B cell (primary cell): ENCODE measurements around the gene HOXC9. TPM values are rescaled to one million over a fixed set of nuclear protein-coding genes. Genes with fewer than 3 reads are reported as not detected.

Experiments used
- ATAC-seq: fragments of 200-7000 bp; cut with Tn5 transposase; one replicate; pipeline ENCODE4 v1.10.0; 2021; ENCODE audit warnings: low read depth, mild to moderate bottlenecking, moderate number of reproducible peaks, moderate library complexity
- CTCF ChIA-PET: fragments of 350-600 bp; sonication (Branson Sonifier 250); formaldehyde crosslinking; loops from one replicate; lab custom pipeline; 2021; ENCODE audit warnings: antibody characterized with exemption, inconsistent platforms; lab: Charles Lee
- POLR2A ChIA-PET: fragments of 350-600 bp; sonication (Branson Sonifier 250); formaldehyde crosslinking; loops from one replicate; lab custom pipeline; 2021; ENCODE audit warnings: antibody characterized with exemption; lab: Charles Lee
- DNase-seq: peaks from one replicate; pipeline ENCODE4 v3.0.0; 2013
- H2AFZ ChIP-seq: 2 replicates; pipeline ENCODE4 v1.6.1; 2012; ENCODE audit warnings: mild to moderate bottlenecking, low read depth, low read length; ENCODE audit not compliant: insufficient read depth, poor library complexity, severe bottlenecking
- H3K27ac ChIP-seq, 2 donors: 1 replicate in 1 of 2; 2 replicates in 1 of 2; pipeline ENCODE4 v1.5.1; 2012 to 2013; ENCODE audit warnings: low read length in 2 of 2, mild to moderate bottlenecking in 2 of 2, moderate library complexity in 1 of 2
- H3K27me3 ChIP-seq, 4 experiments: fragments of 200-600 bp in 1 of 4; sonication (generic) in 1 of 4; replicated peaks in 1 of 4; 1 replicate in 2 of 4; 2 replicates in 2 of 4; pipeline versions ENCODE4 v1.6.1 to v1.7.0; 2013 to 2016; ENCODE audit warnings: low read length in 3 of 4, mild to moderate bottlenecking in 2 of 4, mixed read lengths in 1 of 4, moderate library complexity in 1 of 4; ENCODE audit not compliant: insufficient read depth in 4 of 4, control insufficient read depth in 3 of 4; ENCODE audit errors: control extremely low read depth in 1 of 4
- H3K36me3 ChIP-seq, 2 experiments: replicated peaks in 1 of 2; 1 replicate in 1 of 2; 2 replicates in 1 of 2; pipeline versions ENCODE4 v1.6.1 to v1.7.1; 2013; ENCODE audit warnings: low read length in 1 of 2; ENCODE audit not compliant: insufficient read depth in 2 of 2, control insufficient read depth in 1 of 2; ENCODE audit errors: control extremely low read depth in 1 of 2, extremely low read depth in 1 of 2
- H3K4me1 ChIP-seq, 2 donors: fragments of 200-600 bp in 1 of 2; sonication (generic) in 1 of 2; 1 replicate in 1 of 2; 2 replicates in 1 of 2; pipeline versions ENCODE4 v1.5.1 to v1.6.1; 2013 to 2017; ENCODE audit warnings: low read length in 2 of 2; ENCODE audit not compliant: control insufficient read depth in 2 of 2, insufficient read depth in 2 of 2
- H3K4me2 ChIP-seq: replicated peaks from 2 replicates; pipeline ENCODE3; 2012; ENCODE audit warnings: mild to moderate bottlenecking, low read depth, low read length; ENCODE audit not compliant: poor library complexity, severe bottlenecking
- H3K4me3 ChIP-seq, 5 experiments: fragments of 200-600 bp in 1 of 5; sonication (generic) in 1 of 5; 1 replicate in 3 of 5; 2 replicates in 2 of 5; pipeline versions ENCODE4 v1.5.1 to v1.7.0; 2011 to 2016; ENCODE audit warnings: low read length in 4 of 5, mild to moderate bottlenecking in 4 of 5, low read depth in 2 of 5, control low read depth in 1 of 5, moderate library complexity in 1 of 5; ENCODE audit not compliant: insufficient read depth in 1 of 5; ENCODE audit errors: control extremely low read depth in 1 of 5, extremely low read depth in 1 of 5
- H3K79me2 ChIP-seq: fragments of 200-600 bp; sonication (generic); one replicate; pipeline ENCODE4 v1.6.0; 2016; ENCODE audit warnings: low read length; ENCODE audit not compliant: control insufficient read depth, insufficient read depth
- H3K9ac ChIP-seq: fragments of 200-600 bp; sonication (generic); 2 replicates; pipeline ENCODE4 v1.6.1; 2017; ENCODE audit warnings: mild to moderate bottlenecking, low read length, moderate library complexity
- H3K9me3 ChIP-seq, 3 donors: one replicate each; pipeline versions ENCODE4 v1.6.1 to v1.7.1; 2013; ENCODE audit warnings: low read length in 2 of 3; ENCODE audit not compliant: control insufficient read depth in 2 of 3, insufficient read depth in 1 of 3; ENCODE audit errors: control extremely low read depth in 1 of 3
- H4K20me1 ChIP-seq: 2 replicates; pipeline ENCODE4 v1.6.0; 2012; ENCODE audit warnings: mild to moderate bottlenecking, low read length; ENCODE audit not compliant: insufficient read depth, control insufficient read depth, poor library complexity, severe bottlenecking
- H3K27ac Mint-ChIP-seq: one replicate; pipeline ENCODE4 v1.8.0; 2021; ENCODE audit warnings: mixed read lengths
- H3K27me3 Mint-ChIP-seq: one replicate; pipeline ENCODE4 v1.8.0; 2021; ENCODE audit warnings: mixed read lengths
- H3K4me1 Mint-ChIP-seq: one replicate; pipeline ENCODE4 v1.8.0; 2021; ENCODE audit warnings: mixed read lengths
- H3K4me3 Mint-ChIP-seq: one replicate; pipeline ENCODE4 v1.8.0; 2021; ENCODE audit warnings: mixed read lengths
- H3K9me3 Mint-ChIP-seq: one replicate; pipeline ENCODE4 v1.8.0; 2022; ENCODE audit warnings: mixed read lengths; ENCODE audit not compliant: insufficient read depth
- CTCF ChIP-seq: fragments of 200-600 bp; IDR thresholded peaks from one replicate; pipeline ENCODE4 v1.8.0; 2022; ENCODE audit warnings: antibody characterized with exemption, mild to moderate bottlenecking
- EZH2 ChIP-seq: IDR thresholded peaks from 2 replicates; pipeline ENCODE4 v1.6.1; 2012; ENCODE audit warnings: borderline replicate concordance, low read depth, mild to moderate bottlenecking, moderate library complexity, low read length; ENCODE audit not compliant: insufficient read depth, poor library complexity, severe bottlenecking
- WGBS: methylation state at CpG from one replicate; pipeline ENCODE4 v1.1.5; 2013; ENCODE audit warnings: missing lambda C conversion rate; ENCODE audit not compliant: insufficient coverage; 5-methylcytosine and 5-hydroxymethylcytosine counted together
- intact Hi-C: fragments of 100-400 bp; cut with micrococcal nuclease; formaldehyde crosslinking; loops from one replicate; pipeline ENCODE4 v1.10.0; 2022
- polyA plus RNA-seq: library from polyadenylated mRNA; depleted of rRNA; stranded (reverse); fragments of >200 nt; gene quantifications from 2 replicates; pipeline ENCODE4 v1.2.3, GENCODE V29; 2012
- total RNA-seq, 2 donors: library from RNA; stranded (reverse); fragments of 120-200 nt in 1 of 2; gene quantifications; 1 replicate in 1 of 2; 2 replicates in 1 of 2; pipeline versions ENCODE4 v1.2.3 to v1.2.4, GENCODE V29; 2013 to 2022

Gene HOXC9
- total and polyA plus RNA-seq, 2 donors (not counting 1 experiment from before 2014, with no cell fraction given) = not detected

GRCh38 chr12:53956251-53956887 is 43.6 kb upstream of the HOXC9 start:
- ChIA-PET POLR2A (no interaction called here), CTCF (no interaction called here)
- H2AFZ ChIP-seq = no peak overlapping the region
- Mint-ChIP-seq H3K4me1 (peaks cover 15% of the 10 kb centered on the region), H3K4me3 (no peak overlapping the region), H3K27ac (peak overlapping the region; percentile 61), H3K9me3 (no peaks in the 10 kb centered on the region), H3K27me3 (peaks cover 76% of the 10 kb centered on the region)
- TF ChIP-seq EZH2 (no peak), CTCF (no peak)
- peaks cover 0 to 99% (median 89%) of the 10 kb centered on the region in 4 experiments for H3K27me3 ChIP-seq
- DNase-seq = peak; percentile 45
- H3K9ac ChIP-seq = no peak overlapping the region
- H3K4me2 ChIP-seq = peak overlapping the region; percentile 27
- H4K20me1 ChIP-seq = no peaks in the 10 kb centered on the region
- peaks cover 16 to 48% of the 10 kb centered on the region in 2 donors for H3K4me1 ChIP-seq
- WGBS = 4% methylated on average over 23 of the region's 25 CpGs
- no peak for ATAC-seq
- H3K9me3 ChIP-seq = peaks cover 0 to 87% (median 11%) of the 10 kb centered on the region in 3 donors
- H3K4me3 ChIP-seq = no peak overlapping the region
- H3K79me2 ChIP-seq = no peaks in the 10 kb centered on the region
- intact Hi-C loops = no loop called here
- no peak overlapping the region for H3K27ac ChIP-seq
- no peaks in the 10 kb centered on the region for H3K36me3 ChIP-seq

- H3K9me3 Mint-ChIP-seq = no peaks in the 10 kb centered on the region
- Histone ChIP-seq H3K4me1 (peaks cover 16 to 48% of the 10 kb centered on the region in 2 donors), H2AFZ (no peak overlapping the region), H3K36me3 (no peaks in the 10 kb centered on the region), H4K20me1 (no peaks in the 10 kb centered on the region), H3K9me3 (peaks cover 0 to 86% (median 10%) of the 10 kb centered on the region in 3 donors), H3K27me3 (peaks cover 1 to 99% (median 88%) of the 10 kb centered on the region in 4 experiments), H3K79me2 (no peaks in the 10 kb centered on the region), H3K4me3 (no peak overlapping the region), H3K4me2 (peak overlapping the region; percentile 27), H3K9ac (no peak overlapping the region), H3K27ac (no peak overlapping the region)
- peaks cover 15% of the 10 kb centered on the region for H3K4me1 Mint-ChIP-seq
- POLR2A ChIA-PET = no interaction called here
- WGBS = 3% methylated on average over 10 of the region's 11 CpGs
- CTCF ChIA-PET = no interaction called here
- no peak overlapping the region for H3K4me3 Mint-ChIP-seq
- TF ChIP-seq CTCF = no peak
- no peak for TF ChIP-seq EZH2
- peak overlapping the region; percentile 68 for H3K27ac Mint-ChIP-seq
- peaks cover 79% of the 10 kb centered on the region for H3K27me3 Mint-ChIP-seq
- DNase-seq (peak; percentile 44), ATAC-seq (no peak)
- intact Hi-C loops = no loop called here
Measured at GRCh38 chr12:53956914-53957536, 42.9 kb upstream of the HOXC9 start.
